A549 (cell line): ENCODE data around the gene HLA-DOA. TPM values are rescaled to one million over a fixed set of nuclear protein-coding genes. Genes with fewer than 3 reads are reported as not detected.

ENCODE experiments used
- ATAC-seq, 2 experiments: fragments of 200-7000 bp in 1 of 2; fragments of >200 bp in 1 of 2; cut with Nextera tagmentation in 1 of 2; cut with Tn5 transposase in 1 of 2; 3 replicates each; pipeline versions ENCODE4 v1.8.0 to v1.9.1; 2018 to 2020; ENCODE audit warnings: mild to moderate bottlenecking in 1 of 2, moderate library complexity in 1 of 2
- CTCF ChIA-PET: fragments of 300-600 bp; sonication (Branson Sonifier 250); formaldehyde crosslinking; extraction: SDS; loops from one replicate; lab custom pipeline; 2021; ENCODE audit warnings: antibody characterized with exemption, inconsistent platforms; lab: Yijun Ruan, JAX
- POLR2A ChIA-PET: fragments of 350-600 bp; formaldehyde crosslinking; extraction: SDS; loops from one replicate; lab custom pipeline; 2021; ENCODE audit warnings: antibody characterized with exemption, inconsistent platforms; lab: Yijun Ruan, JAX
- DNase-seq, 2 experiments: peaks; one replicate each; pipeline versions ENCODE4 v3.0.0 to v3.0.0-alpha.2; 2011 to 2016; ENCODE audit warnings: low read depth in 1 of 2, low spot score in 1 of 2
- FAIRE-seq: peaks from 2 replicates; lab custom pipeline; 2011; peaks lifted over from hg19 to GRCh38; lab: Jason Lieb, UNC
- H3K27ac ChIP-seq, 2 experiments: fragments of >200 bp; sonication (Bioruptor Twin); formaldehyde crosslinking; 3 replicates each; pipeline ENCODE4 v1.5.1; 2016 to 2017
- H3K4me1 ChIP-seq: fragments of >200 bp; sonication (Bioruptor Twin); formaldehyde crosslinking; 3 replicates; pipeline ENCODE4 v1.6.1; 2016
- H3K4me2 ChIP-seq: fragments of >200 bp; sonication (Bioruptor Twin); formaldehyde crosslinking; 3 replicates; pipeline ENCODE4 v1.6.1; 2016
- H3K4me3 ChIP-seq: fragments of >200 bp; sonication (Bioruptor Twin); formaldehyde crosslinking; 3 replicates; pipeline ENCODE4 v1.5.1; 2016
- H3K9me3 ChIP-seq: fragments of >200 bp; sonication (Bioruptor Twin); formaldehyde crosslinking; 3 replicates; pipeline ENCODE4 v1.6.1; 2016
- ATOH8 ChIP-seq: fragments of 250-450 bp; sonication (Bioruptor Pico); IDR thresholded peaks from 2 replicates; pipeline ENCODE4 v1.5.0; 2020; ENCODE audit warnings: low read depth, mild to moderate bottlenecking, moderate library complexity
- CBX8 ChIP-seq: fragments of 200-600 bp; sonication (generic); IDR thresholded peaks from 2 replicates; pipeline ENCODE4 v1.6.1; 2016
- CHD2 ChIP-seq: fragments of 150-350 bp; IDR thresholded peaks from 2 replicates; pipeline ENCODE4 v1.6.1; 2014; ENCODE audit warnings: low read length; ENCODE audit not compliant: partially characterized antibody
- EP300 ChIP-seq, 2 experiments: fragments of >200 bp; sonication (Bioruptor Twin); formaldehyde crosslinking; IDR thresholded peaks; 2 replicates in 1 of 2; 3 replicates in 1 of 2; pipeline ENCODE4 v1.6.1; 2016 to 2017
- FOSB ChIP-seq: fragments of 250-450 bp; sonication (Bioruptor Pico); IDR thresholded peaks from 2 replicates; pipeline ENCODE4 v1.5.0; 2020; ENCODE audit warnings: mild to moderate bottlenecking, moderate library complexity
- FOXS1 ChIP-seq: fragments of 250-450 bp; sonication (Bioruptor Pico); IDR thresholded peaks from 2 replicates; pipeline ENCODE4 v1.5.0; 2020; ENCODE audit warnings: mild to moderate bottlenecking, moderate library complexity
- HMGXB4 ChIP-seq: fragments of 250-450 bp; sonication (Bioruptor Pico); IDR thresholded peaks from 2 replicates; pipeline ENCODE4 v1.5.0; 2021; ENCODE audit warnings: mild to moderate bottlenecking, moderate library complexity, borderline replicate concordance
- HOXB5 ChIP-seq: fragments of 250-450 bp; sonication (Bioruptor Pico); IDR thresholded peaks from 2 replicates; pipeline ENCODE4 v1.5.0; 2020; ENCODE audit warnings: mild to moderate bottlenecking, moderate library complexity
- JUN ChIP-seq, 2 experiments: fragments of >200 bp; sonication (Bioruptor Twin); formaldehyde crosslinking; IDR thresholded peaks; 2 replicates in 1 of 2; 3 replicates in 1 of 2; pipeline ENCODE4 v1.6.1; 2016 to 2017
- KDM1A ChIP-seq: fragments of 200-600 bp; sonication (generic); IDR thresholded peaks from 2 replicates; pipeline ENCODE4 v1.6.1; 2016; ENCODE audit warnings: low read depth, mild to moderate bottlenecking
- KDM5A ChIP-seq: fragments of 200-600 bp; sonication (generic); IDR thresholded peaks from 2 replicates; pipeline ENCODE4 v1.6.1; 2016; ENCODE audit warnings: antibody characterized with exemption, mild to moderate bottlenecking
- MAX ChIP-seq: IDR thresholded peaks from 2 replicates; pipeline ENCODE4 v1.6.1; 2012
- MAZ ChIP-seq: fragments of 150-350 bp; IDR thresholded peaks from 2 replicates; pipeline ENCODE4 v1.6.1; 2014; ENCODE audit warnings: antibody characterized with exemption, low read depth, low read length, borderline replicate concordance
- NFE2L2 ChIP-seq: fragments of 150-350 bp; conservative IDR thresholded peaks from 2 replicates; pipeline ENCODE4 v1.6.1; 2014; ENCODE audit warnings: low read length
- NPAS2 ChIP-seq: fragments of 250-450 bp; sonication (Bioruptor Pico); IDR thresholded peaks from 2 replicates; pipeline ENCODE4 v1.8.0; 2022; ENCODE audit warnings: mild to moderate bottlenecking, moderate library complexity, borderline replicate concordance
- PBX3 ChIP-seq: IDR thresholded peaks from 2 replicates; pipeline ENCODE4 v1.6.1; 2012
- PHF8 ChIP-seq: fragments of 200-600 bp; sonication (generic); IDR thresholded peaks from 2 replicates; pipeline ENCODE4 v1.6.1; 2016; ENCODE audit warnings: low read depth, mild to moderate bottlenecking, antibody characterized with exemption, moderate library complexity, borderline replicate concordance
- POLR2A ChIP-seq: IDR thresholded peaks from 2 replicates; pipeline ENCODE4 v1.6.1; 2012; ENCODE audit warnings: mild to moderate bottlenecking, low read length
- RARB ChIP-seq: fragments of 250-450 bp; sonication (Bioruptor Pico); IDR thresholded peaks from 2 replicates; pipeline ENCODE4 v1.8.0; 2021; ENCODE audit warnings: mild to moderate bottlenecking, moderate library complexity
- RNF2 ChIP-seq: fragments of 200-600 bp; sonication (generic); IDR thresholded peaks from 2 replicates; pipeline ENCODE4 v1.6.1; 2016; ENCODE audit warnings: low read depth, mild to moderate bottlenecking, antibody characterized with exemption, moderate library complexity, borderline replicate concordance
- SMC3 ChIP-seq: fragments of >200 bp; sonication (Bioruptor Twin); formaldehyde crosslinking; IDR thresholded peaks from 3 replicates; pipeline ENCODE4 v1.6.1; 2018; ENCODE audit warnings: inconsistent platforms
- TFCP2L1 ChIP-seq: fragments of 250-450 bp; sonication (Bioruptor Pico); IDR thresholded peaks from 2 replicates; pipeline ENCODE4 v1.5.0; 2021; ENCODE audit warnings: mild to moderate bottlenecking
- TP53 ChIP-seq: fragments of 250-450 bp; sonication (Bioruptor Pico); IDR thresholded peaks from 2 replicates; pipeline ENCODE4 v1.5.0; 2021; ENCODE audit warnings: mild to moderate bottlenecking, moderate library complexity
- USF2 ChIP-seq: fragments of 450-650 bp; IDR thresholded peaks from 2 replicates; pipeline ENCODE4 v1.6.1; 2014; ENCODE audit warnings: antibody characterized with exemption
- WGBS: methylation state at CpG from one replicate; pipeline ENCODE4 v1.1.6; 2017; ENCODE audit errors: missing lambda C conversion rate; 5-methylcytosine and 5-hydroxymethylcytosine counted together
- polyA plus RNA-seq, 4 experiments: library from polyadenylated mRNA; depleted of rRNA in 3 of 4; stranded (reverse); fragments of >200 nt; fragmentation: RNase III in 1 of 4; extraction: RNeasy Plus Mini Kit Qiagen cat#74134 plus additional on column Dnase treatment in 1 of 4; gene quantifications; 2 replicates in 3 of 4; 3 replicates in 1 of 4; pipeline ENCODE4 v1.2.3, GENCODE V29; 2011 to 2017

Gene HLA-DOA
- polyA plus RNA-seq, 2 of the 4 experiments (the other 2 are of a cell fraction): 0.03 to 0.27 TPM

GRCh38 chr6:32972353-32973143 is 36.8 kb downstream of the HLA-DOA start:
- DNase-seq: peak in 1 of 2 experiments; percentile 36
- FAIRE-seq: no peak
- peak in 1 of 2 experiments; percentile 41; a peak in 4 of 6 replicates for ATAC-seq
- H3K27ac ChIP-seq: peak overlapping the region; percentile 75 to 93
- TF ChIP-seq JUN (IDR thresholded peaks at IDR 0.05): peak; percentile 81 to 95
- TF ChIP-seq SMC3: no peak
- TF ChIP-seq USF2: peak; percentile 18; the same call in 1 of the 2 replicates
- TF ChIP-seq HMGXB4: no peak
- TF ChIP-seq PBX3: 0 out of 2 replicates have a peak, but pooled peaks have one; percentile 4
- no peak for TF ChIP-seq TFCP2L1 (CRISPR knock-in tag)
- TF ChIP-seq PHF8: peak; percentile 69; the same call in 1 of the 2 replicates
- TF ChIP-seq FOSB (CRISPR knock-in tag): 0 out of 2 replicates have a peak, but pooled peaks have one; percentile 1
- no peak for TF ChIP-seq FOXS1 (CRISPR knock-in tag)
- no peak for TF ChIP-seq NFE2L2
- no peak for TF ChIP-seq RNF2
- TF ChIP-seq MAZ: peak; percentile 6; the same call in 1 of the 2 replicates
- TF ChIP-seq, all 56 proteins: peak for 6
- Histone ChIP-seq H3K9me3 (no peaks in the 10 kb centered on the region), H3K4me2 (peak overlapping the region; percentile 83), H3K4me3 (peak overlapping the region; percentile 72), H3K4me1 (peaks cover 24% of the 10 kb centered on the region)
- POLR2A ChIA-PET: interaction anchor here (0.8 to 5.0 kb wide), 21 partner anchors 9 to 777 kb away, joined by 3 to 127 read pairs (median 6); partner anchors contain the start of genes B3GALT4, HLA-DMA, HLA-DMB and RGL2
- CTCF ChIA-PET: interaction anchor here (0.7 to 4.8 kb wide), 10 partner anchors 10 to 134 kb away, joined by 3 to 52 read pairs (median 4); partner anchors contain the start of genes HLA-DMA and TAP2
- 0% methylated on average over 8 of the region's 70 CpGs for WGBS

- WGBS: 1% methylated on average over 34 of the region's 58 CpGs
- FAIRE-seq (no peak), DNase-seq (peak; percentile 79 to 99), ATAC-seq (peak; percentile 49 to 70)
- CTCF ChIA-PET: interaction anchor here (0.7 to 4.8 kb wide), 10 partner anchors 8 to 276 kb away, joined by 3 to 52 read pairs (median 4); partner anchors contain the start of genes HLA-DMA and TAP2
- H3K27ac ChIP-seq: peak overlapping the region; percentile 99 to 100
- POLR2A ChIA-PET: interaction anchor here (0.5 to 5.0 kb wide), 28 partner anchors 8 to 844 kb away, joined by 3 to 127 read pairs (median 6); partner anchors contain the start of genes ATF6B, B3GALT4, HLA-DMA and HLA-DMB
- H3K9me3 ChIP-seq: no peaks in the 10 kb centered on the region
- peak overlapping the region; percentile 72 for H3K4me3 ChIP-seq
- peak overlapping the region; percentile 95 for H3K4me2 ChIP-seq
- H3K4me1 ChIP-seq: peaks cover 22% of the 10 kb centered on the region
- TF ChIP-seq FOXS1 (CRISPR knock-in tag) (no peak), CHD2 (no peak), ATOH8 (CRISPR knock-in tag) (no peak), KDM5A (no peak), RARB (no peak), HMGXB4 (no peak), NPAS2 (CRISPR knock-in tag) (no peak), RNF2 (no peak), USF2 (peak; percentile 39; the same call in 1 of the 2 replicates), EP300 (IDR thresholded peaks at IDR 0.05) (no peak), HOXB5 (CRISPR knock-in tag) (no peak), CBX8 (no peak), TP53 (CRISPR knock-in tag) (no peak), NFE2L2 (no peak), KDM1A (no peak), MAX (peak; percentile 85), POLR2A (peak; percentile 99), FOSB (CRISPR knock-in tag) (peak; percentile 63; the same call in 1 of the 2 replicates)
Measured at GRCh38 chr6:32971581-32972352, 37.6 kb downstream of the HLA-DOA start.
